ENCODE results near the gene SPIN1.

DNA sequence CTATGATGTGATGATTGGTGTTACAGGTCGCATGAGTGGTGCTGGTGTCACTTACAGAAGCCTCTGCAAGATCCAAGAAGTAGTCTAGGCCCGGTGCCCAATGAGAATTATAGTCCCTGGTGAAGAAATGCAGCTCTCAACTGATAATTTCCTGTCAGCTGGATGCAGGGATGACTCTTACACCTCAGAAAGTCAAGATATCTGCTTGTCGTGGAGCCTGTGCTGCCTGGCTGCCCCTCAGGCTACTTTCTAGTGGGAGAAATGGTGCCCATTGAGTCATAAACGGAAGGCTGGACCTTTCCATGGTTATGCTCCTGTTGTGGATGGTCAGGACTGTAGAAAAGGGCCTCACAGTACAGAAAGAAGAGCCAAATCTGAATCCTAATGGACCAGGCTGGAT is 99.9 kb downstream of the SPIN1 start:
- TF ChIP-seq, protein P1, sequence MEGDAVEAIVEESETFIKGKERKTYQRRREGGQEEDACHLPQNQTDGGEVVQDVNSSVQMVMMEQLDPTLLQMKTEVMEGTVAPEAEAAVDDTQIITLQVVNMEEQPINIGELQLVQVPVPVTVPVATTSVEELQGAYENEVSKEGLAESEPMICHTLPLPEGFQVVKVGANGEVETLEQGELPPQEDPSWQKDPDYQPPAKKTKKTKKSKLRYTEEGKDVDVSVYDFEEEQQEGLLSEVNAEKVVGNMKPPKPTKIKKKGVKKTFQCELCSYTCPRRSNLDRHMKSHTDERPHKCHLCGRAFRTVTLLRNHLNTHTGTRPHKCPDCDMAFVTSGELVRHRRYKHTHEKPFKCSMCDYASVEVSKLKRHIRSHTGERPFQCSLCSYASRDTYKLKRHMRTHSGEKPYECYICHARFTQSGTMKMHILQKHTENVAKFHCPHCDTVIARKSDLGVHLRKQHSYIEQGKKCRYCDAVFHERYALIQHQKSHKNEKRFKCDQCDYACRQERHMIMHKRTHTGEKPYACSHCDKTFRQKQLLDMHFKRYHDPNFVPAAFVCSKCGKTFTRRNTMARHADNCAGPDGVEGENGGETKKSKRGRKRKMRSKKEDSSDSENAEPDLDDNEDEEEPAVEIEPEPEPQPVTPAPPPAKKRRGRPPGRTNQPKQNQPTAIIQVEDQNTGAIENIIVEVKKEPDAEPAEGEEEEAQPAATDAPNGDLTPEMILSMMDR (IDR thresholded peaks at IDR 0.05; ENCODE audit: insufficient read depth, low read length, poor library complexity, severe bottlenecking) = no peak
- TF ChIP-seq EZH2phosphoT487 (conservative IDR thresholded peaks at IDR 0.05; ENCODE audit: low read length) = no peak

Measured in SU-DHL-6 (cell line).